ENCODE results near the gene SLC2A3. TPM values are rescaled to one million over a fixed set of nuclear protein-coding genes. Genes with fewer than 3 reads are reported as not detected.
A peak's percentile ranks its signal among the peaks of the same experiment; 100 is the strongest.

SLC2A3 gene
- total and polyA plus RNA-seq, 9 of the 15 experiments (the other 6 are each of a cell fraction or from before 2014, with no cell fraction given) = 67.3 to 491 (median 104) TPM

DNA sequence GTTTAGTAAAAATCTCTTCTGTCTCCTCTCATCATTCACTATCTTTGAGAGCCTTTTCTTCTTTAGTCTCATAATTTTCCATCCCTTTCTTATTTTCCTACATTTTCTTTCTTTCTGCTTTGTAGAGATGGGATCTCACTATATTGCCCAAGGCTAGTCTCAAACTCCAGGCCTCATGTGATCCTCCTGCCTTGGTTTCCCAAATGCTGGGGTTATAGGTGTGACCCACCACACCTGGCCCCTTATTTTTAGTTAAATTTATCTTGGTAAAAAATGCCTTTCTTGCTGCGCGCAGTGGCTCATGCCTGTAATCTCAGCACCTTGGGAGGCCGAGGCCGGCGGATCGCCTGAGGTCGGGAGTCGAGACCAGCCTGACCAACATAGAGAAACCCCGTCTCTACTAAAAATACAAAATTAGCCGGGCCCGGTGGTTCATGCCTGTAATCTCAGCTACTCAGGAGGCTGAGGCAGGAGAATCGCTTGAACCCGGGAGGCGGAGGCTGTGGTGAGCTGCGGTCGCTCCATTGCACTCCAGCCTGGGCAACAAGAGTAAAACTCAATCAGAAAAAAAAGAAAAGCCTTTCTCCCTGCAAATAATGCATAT is 996 bp downstream of the SLC2A3 start (continued):
- TF ChIP-seq SAP30 (IDR thresholded peaks at IDR 0.05; ENCODE audit: borderline replicate concordance, insufficient read depth, low read depth, low read length, poor library complexity, severe bottlenecking) = peak; percentile 34
- TF ChIP-seq, protein P1, sequence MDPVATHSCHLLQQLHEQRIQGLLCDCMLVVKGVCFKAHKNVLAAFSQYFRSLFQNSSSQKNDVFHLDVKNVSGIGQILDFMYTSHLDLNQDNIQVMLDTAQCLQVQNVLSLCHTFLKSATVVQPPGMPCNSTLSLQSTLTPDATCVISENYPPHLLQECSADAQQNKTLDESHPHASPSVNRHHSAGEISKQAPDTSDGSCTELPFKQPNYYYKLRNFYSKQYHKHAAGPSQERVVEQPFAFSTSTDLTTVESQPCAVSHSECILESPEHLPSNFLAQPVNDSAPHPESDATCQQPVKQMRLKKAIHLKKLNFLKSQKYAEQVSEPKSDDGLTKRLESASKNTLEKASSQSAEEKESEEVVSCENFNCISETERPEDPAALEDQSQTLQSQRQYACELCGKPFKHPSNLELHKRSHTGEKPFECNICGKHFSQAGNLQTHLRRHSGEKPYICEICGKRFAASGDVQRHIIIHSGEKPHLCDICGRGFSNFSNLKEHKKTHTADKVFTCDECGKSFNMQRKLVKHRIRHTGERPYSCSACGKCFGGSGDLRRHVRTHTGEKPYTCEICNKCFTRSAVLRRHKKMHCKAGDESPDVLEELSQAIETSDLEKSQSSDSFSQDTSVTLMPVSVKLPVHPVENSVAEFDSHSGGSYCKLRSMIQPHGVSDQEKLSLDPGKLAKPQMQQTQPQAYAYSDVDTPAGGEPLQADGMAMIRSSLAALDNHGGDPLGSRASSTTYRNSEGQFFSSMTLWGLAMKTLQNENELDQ (CRISPR knock-in tag; IDR thresholded peaks at IDR 0.05; ENCODE audit: borderline replicate concordance) = no peak
- TF ChIP-seq E2F3 (CRISPR knock-in tag; IDR thresholded peaks at IDR 0.05) = no peak
- TF ChIP-seq, protein P2, sequence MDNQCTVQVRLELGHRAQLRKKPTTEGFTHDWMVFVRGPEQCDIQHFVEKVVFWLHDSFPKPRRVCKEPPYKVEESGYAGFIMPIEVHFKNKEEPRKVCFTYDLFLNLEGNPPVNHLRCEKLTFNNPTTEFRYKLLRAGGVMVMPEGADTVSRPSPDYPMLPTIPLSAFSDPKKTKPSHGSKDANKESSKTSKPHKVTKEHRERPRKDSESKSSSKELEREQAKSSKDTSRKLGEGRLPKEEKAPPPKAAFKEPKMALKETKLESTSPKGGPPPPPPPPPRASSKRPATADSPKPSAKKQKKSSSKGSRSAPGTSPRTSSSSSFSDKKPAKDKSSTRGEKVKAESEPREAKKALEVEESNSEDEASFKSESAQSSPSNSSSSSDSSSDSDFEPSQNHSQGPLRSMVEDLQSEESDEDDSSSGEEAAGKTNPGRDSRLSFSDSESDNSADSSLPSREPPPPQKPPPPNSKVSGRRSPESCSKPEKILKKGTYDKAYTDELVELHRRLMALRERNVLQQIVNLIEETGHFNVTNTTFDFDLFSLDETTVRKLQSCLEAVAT (IDR thresholded peaks at IDR 0.05) = peak in 1 of 2 experiments; percentile 62; a peak in 1 of 4 replicates
- TF ChIP-seq SMAD1 (IDR thresholded peaks at IDR 0.05; ENCODE audit: low read depth, low read length, partially characterized antibody) = no peak
- TF ChIP-seq, protein P3, sequence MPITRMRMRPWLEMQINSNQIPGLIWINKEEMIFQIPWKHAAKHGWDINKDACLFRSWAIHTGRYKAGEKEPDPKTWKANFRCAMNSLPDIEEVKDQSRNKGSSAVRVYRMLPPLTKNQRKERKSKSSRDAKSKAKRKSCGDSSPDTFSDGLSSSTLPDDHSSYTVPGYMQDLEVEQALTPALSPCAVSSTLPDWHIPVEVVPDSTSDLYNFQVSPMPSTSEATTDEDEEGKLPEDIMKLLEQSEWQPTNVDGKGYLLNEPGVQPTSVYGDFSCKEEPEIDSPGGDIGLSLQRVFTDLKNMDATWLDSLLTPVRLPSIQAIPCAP (CRISPR knock-in tag; IDR thresholded peaks at IDR 0.05; ENCODE audit: borderline replicate concordance) = no peak
- no peak for TF ChIP-seq ZNF79 (CRISPR knock-in tag; IDR thresholded peaks at IDR 0.05; ENCODE audit: low read depth)
- TF ChIP-seq RFX1 (IDR thresholded peaks at IDR 0.05) = no peak
- no peak for TF ChIP-seq FOXK1 (CRISPR knock-in tag; IDR thresholded peaks at IDR 0.05; ENCODE audit: borderline replicate concordance)
- TF ChIP-seq, protein P4, sequence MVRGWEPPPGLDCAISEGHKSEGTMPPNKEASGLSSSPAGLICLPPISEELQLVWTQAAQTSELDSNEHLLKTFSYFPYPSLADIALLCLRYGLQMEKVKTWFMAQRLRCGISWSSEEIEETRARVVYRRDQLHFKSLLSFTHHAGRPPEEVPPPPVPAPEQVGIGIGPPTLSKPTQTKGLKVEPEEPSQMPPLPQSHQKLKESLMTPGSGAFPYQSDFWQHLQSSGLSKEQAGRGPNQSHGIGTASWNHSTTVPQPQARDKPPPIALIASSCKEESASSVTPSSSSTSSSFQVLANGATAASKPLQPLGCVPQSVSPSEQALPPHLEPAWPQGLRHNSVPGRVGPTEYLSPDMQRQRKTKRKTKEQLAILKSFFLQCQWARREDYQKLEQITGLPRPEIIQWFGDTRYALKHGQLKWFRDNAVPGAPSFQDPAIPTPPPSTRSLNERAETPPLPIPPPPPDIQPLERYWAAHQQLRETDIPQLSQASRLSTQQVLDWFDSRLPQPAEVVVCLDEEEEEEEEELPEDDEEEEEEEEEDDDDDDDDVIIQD (CRISPR knock-in tag; IDR thresholded peaks at IDR 0.05) = no peak
- no peak for TF ChIP-seq HNRNPL (IDR thresholded peaks at IDR 0.05; ENCODE audit: low read depth, low read length)
- TF ChIP-seq, protein P5, sequence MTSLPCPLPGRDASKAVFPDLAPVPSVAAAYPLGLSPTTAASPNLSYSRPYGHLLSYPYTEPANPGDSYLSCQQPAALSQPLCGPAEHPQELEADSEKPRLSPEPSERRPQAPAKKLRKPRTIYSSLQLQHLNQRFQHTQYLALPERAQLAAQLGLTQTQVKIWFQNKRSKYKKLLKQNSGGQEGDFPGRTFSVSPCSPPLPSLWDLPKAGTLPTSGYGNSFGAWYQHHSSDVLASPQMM (CRISPR knock-in tag; IDR thresholded peaks at IDR 0.05) = no peak
- 0 out of 2 replicates have a peak, but pooled peaks have one; percentile 48 for TF ChIP-seq ZFX (CRISPR knock-in tag; IDR thresholded peaks at IDR 0.05)
- no peak for TF ChIP-seq RB1 (IDR thresholded peaks at IDR 0.05; ENCODE audit: low read depth)
- TF ChIP-seq, protein P6, sequence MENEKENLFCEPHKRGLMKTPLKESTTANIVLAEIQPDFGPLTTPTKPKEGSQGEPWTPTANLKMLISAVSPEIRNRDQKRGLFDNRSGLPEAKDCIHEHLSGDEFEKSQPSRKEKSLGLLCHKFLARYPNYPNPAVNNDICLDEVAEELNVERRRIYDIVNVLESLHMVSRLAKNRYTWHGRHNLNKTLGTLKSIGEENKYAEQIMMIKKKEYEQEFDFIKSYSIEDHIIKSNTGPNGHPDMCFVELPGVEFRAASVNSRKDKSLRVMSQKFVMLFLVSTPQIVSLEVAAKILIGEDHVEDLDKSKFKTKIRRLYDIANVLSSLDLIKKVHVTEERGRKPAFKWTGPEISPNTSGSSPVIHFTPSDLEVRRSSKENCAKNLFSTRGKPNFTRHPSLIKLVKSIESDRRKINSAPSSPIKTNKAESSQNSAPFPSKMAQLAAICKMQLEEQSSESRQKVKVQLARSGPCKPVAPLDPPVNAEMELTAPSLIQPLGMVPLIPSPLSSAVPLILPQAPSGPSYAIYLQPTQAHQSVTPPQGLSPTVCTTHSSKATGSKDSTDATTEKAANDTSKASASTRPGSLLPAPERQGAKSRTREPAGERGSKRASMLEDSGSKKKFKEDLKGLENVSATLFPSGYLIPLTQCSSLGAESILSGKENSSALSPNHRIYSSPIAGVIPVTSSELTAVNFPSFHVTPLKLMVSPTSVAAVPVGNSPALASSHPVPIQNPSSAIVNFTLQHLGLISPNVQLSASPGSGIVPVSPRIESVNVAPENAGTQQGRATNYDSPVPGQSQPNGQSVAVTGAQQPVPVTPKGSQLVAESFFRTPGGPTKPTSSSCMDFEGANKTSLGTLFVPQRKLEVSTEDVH (IDR thresholded peaks at IDR 0.05; ENCODE audit: low read depth, partially characterized antibody) = no peak

Measured in K562 (cell line).